H9 (cell line): ENCODE data around the gene LAMC1. TPM values are rescaled to one million over a fixed set of nuclear protein-coding genes. Genes with fewer than 3 reads are reported as not detected.

Source experiments
- DNase-seq: peaks from one replicate; pipeline ENCODE4 v3.0.0-alpha.2; 2017
- H2AFZ ChIP-seq: one replicate; pipeline ENCODE4 v1.6.1; 2013; ENCODE audit warnings: mild to moderate bottlenecking, low read length, control low read depth, moderate library complexity
- H2AK5ac ChIP-seq: 2 replicates; pipeline ENCODE4 v1.6.1; 2013; ENCODE audit warnings: low read length, control low read depth, mixed read lengths; ENCODE audit not compliant: insufficient read length
- H2BK120ac ChIP-seq: one replicate; pipeline ENCODE4 v1.6.1; 2013; ENCODE audit warnings: low read depth, mild to moderate bottlenecking, low read length, control low read depth, inconsistent platforms; ENCODE audit not compliant: poor library complexity, severe bottlenecking
- H2BK12ac ChIP-seq: 2 replicates; pipeline ENCODE4 v1.6.1; 2013; ENCODE audit warnings: low read length, control low read depth, mixed read lengths, low read depth; ENCODE audit not compliant: insufficient read length
- H2BK15ac ChIP-seq: 2 replicates; pipeline ENCODE4 v1.6.1; 2013; ENCODE audit warnings: low read depth, low read length, control low read depth
- H2BK20ac ChIP-seq: one replicate; pipeline ENCODE4 v1.6.1; 2013; ENCODE audit warnings: low read depth, mild to moderate bottlenecking, low read length, control low read depth, inconsistent platforms; ENCODE audit not compliant: poor library complexity, severe bottlenecking
- H2BK5ac ChIP-seq: 2 replicates; pipeline ENCODE4 v1.6.1; 2013; ENCODE audit warnings: low read length, control low read depth, mixed read lengths; ENCODE audit not compliant: insufficient read length
- H3K14ac ChIP-seq: 2 replicates; pipeline ENCODE4 v1.6.1; 2013; ENCODE audit warnings: low read length, control low read depth; ENCODE audit not compliant: insufficient read depth
- H3K18ac ChIP-seq: 2 replicates; pipeline ENCODE4 v1.6.1; 2013; ENCODE audit warnings: low read depth, mild to moderate bottlenecking, mixed read lengths, low read length, control low read depth; ENCODE audit not compliant: insufficient read length
- H3K23ac ChIP-seq: 2 replicates; pipeline ENCODE4 v1.6.1; 2013; ENCODE audit warnings: low read length, control low read depth, mixed read lengths, low read depth; ENCODE audit not compliant: insufficient read length
- H3K23me2 ChIP-seq: 2 replicates; pipeline ENCODE4 v1.6.1; 2013; ENCODE audit warnings: low read depth, mild to moderate bottlenecking, mixed read lengths, low read length, control low read depth; ENCODE audit not compliant: insufficient read length, poor library complexity, severe bottlenecking
- H3K27ac ChIP-seq: 2 replicates; pipeline ENCODE4 v1.5.1; 2013; ENCODE audit warnings: low read length, control low read depth, mixed read lengths, low read depth; ENCODE audit not compliant: insufficient read length
- H3K27me3 ChIP-seq: 2 replicates; pipeline ENCODE4 v1.6.1; 2013; ENCODE audit warnings: low read length, control low read depth, inconsistent platforms; ENCODE audit not compliant: insufficient read depth
- H3K4ac ChIP-seq: 2 replicates; pipeline ENCODE4 v1.6.1; 2013; ENCODE audit warnings: low read depth, mild to moderate bottlenecking, control low read depth, inconsistent platforms, low read length, moderate library complexity
- H3K4me1 ChIP-seq: 2 replicates; pipeline ENCODE4 v1.6.1; 2013; ENCODE audit warnings: low read length, control low read depth, inconsistent platforms; ENCODE audit not compliant: insufficient read depth
- H3K4me2 ChIP-seq: 2 replicates; pipeline ENCODE4 v1.6.1; 2013; ENCODE audit warnings: low read length, control low read depth, mixed read lengths; ENCODE audit not compliant: insufficient read length, insufficient read depth
- H3K56ac ChIP-seq: 2 replicates; pipeline ENCODE4 v1.6.1; 2013; ENCODE audit warnings: low read depth, mild to moderate bottlenecking, mixed read lengths, low read length, control low read depth; ENCODE audit not compliant: insufficient read length
- H3K79me1 ChIP-seq: 2 replicates; pipeline ENCODE4 v1.6.1; 2013; ENCODE audit warnings: low read depth, mild to moderate bottlenecking, moderate library complexity, low read length, control low read depth, inconsistent platforms; ENCODE audit not compliant: insufficient read depth, poor library complexity, severe bottlenecking
- H3K79me2 ChIP-seq: 2 replicates; pipeline ENCODE4 v1.6.1; 2013; ENCODE audit warnings: low read length, control low read depth, inconsistent platforms; ENCODE audit not compliant: insufficient read depth
- H3K9ac ChIP-seq: 2 replicates; pipeline ENCODE4 v1.6.1; 2013; ENCODE audit warnings: low read length, control low read depth, mixed read lengths; ENCODE audit not compliant: insufficient read length; ENCODE audit errors: extremely low read depth
- H3K9me3 ChIP-seq: one replicate; pipeline ENCODE4 v1.6.1; 2013; ENCODE audit warnings: low read depth, low read length, inconsistent platforms; ENCODE audit not compliant: control insufficient read depth
- H3T11ph ChIP-seq: one replicate; pipeline ENCODE4 v1.6.1; 2013; ENCODE audit warnings: mild to moderate bottlenecking, low read length, control low read depth, inconsistent platforms
- H4K20me1 ChIP-seq: one replicate; pipeline ENCODE4 v1.6.1; 2013; ENCODE audit not compliant: control insufficient read depth, insufficient read length, insufficient read depth
- H4K5ac ChIP-seq: 2 replicates; pipeline ENCODE4 v1.6.1; 2013; ENCODE audit warnings: low read depth, mild to moderate bottlenecking, mixed read lengths, low read length, control low read depth; ENCODE audit not compliant: insufficient read length
- H4K8ac ChIP-seq: replicated peaks from 2 replicates; pipeline ENCODE4 v1.6.1; 2013; ENCODE audit warnings: low read length, control low read depth, mixed read lengths, low read depth; ENCODE audit not compliant: insufficient read length
- H4K91ac ChIP-seq: 2 replicates; pipeline ENCODE4 v1.6.1; 2013; ENCODE audit warnings: low read depth, mild to moderate bottlenecking, moderate library complexity, mixed read lengths, low read length, control low read depth; ENCODE audit not compliant: insufficient read length
- H3K27ac Mint-ChIP-seq, 3 experiments: 2 replicates in 2 of 3; 3 replicates in 1 of 3; pipeline ENCODE4 v1.8.0; 2020 to 2021; ENCODE audit warnings: mixed read lengths in 3 of 3, mild to moderate bottlenecking in 1 of 3, moderate library complexity in 1 of 3
- H3K27me3 Mint-ChIP-seq: 2 replicates; pipeline ENCODE4 v1.8.0; 2021; ENCODE audit warnings: low read depth, mild to moderate bottlenecking, moderate library complexity, mixed read lengths
- H3K36me3 Mint-ChIP-seq, 3 experiments: 2 replicates in 2 of 3; 3 replicates in 1 of 3; pipeline ENCODE4 v1.8.0; 2020 to 2021; ENCODE audit warnings: low read depth in 3 of 3, mixed read lengths in 3 of 3; ENCODE audit not compliant: insufficient read depth in 1 of 3
- H3K4me1 Mint-ChIP-seq, 2 experiments: 2 replicates each; pipeline ENCODE4 v1.8.0; 2020; ENCODE audit warnings: mixed read lengths in 2 of 2
- H3K4me3 Mint-ChIP-seq, 2 experiments: 2 replicates in 1 of 2; 3 replicates in 1 of 2; pipeline ENCODE4 v1.8.0; 2020 to 2021; ENCODE audit warnings: mild to moderate bottlenecking in 2 of 2, mixed read lengths in 2 of 2, moderate library complexity in 1 of 2
- H3K9me3 Mint-ChIP-seq, 2 experiments: 2 replicates in 1 of 2; 3 replicates in 1 of 2; pipeline ENCODE4 v1.8.0; 2020; ENCODE audit warnings: mild to moderate bottlenecking in 2 of 2, mixed read lengths in 2 of 2, moderate library complexity in 1 of 2
- CTCF ChIP-seq: fragments of 200-600 bp; sonication (generic); conservative IDR thresholded peaks from 3 replicates; pipeline ENCODE4 v1.8.0; 2021; ENCODE audit warnings: antibody characterized with exemption, mild to moderate bottlenecking
- WGBS: extraction: QIAGEN DNeasy Blood & Tissue Kit; methylation state at CpG from one replicate; pipeline ENCODE4 v1.1.7; 2013; ENCODE audit warnings: missing lambda C conversion rate, low lambda C conversion rate, mixed read lengths; ENCODE audit not compliant: insufficient read length; ENCODE audit errors: extremely low coverage; 5-methylcytosine and 5-hydroxymethylcytosine counted together
- total RNA-seq: library from RNA; stranded (reverse); gene quantifications from 2 replicates; pipeline ENCODE4 v1.2.1, GENCODE V29; 2021

Gene LAMC1
- total RNA-seq, 1 experiment from 2014 or later: 96.2 TPM

GRCh38 chr1:183100361-183100974 is 77.2 kb downstream of the LAMC1 start:
- peaks cover 0 to 18% of the 10 kb centered on the region in 2 experiments; a peak in 3 of 4 replicates for H3K4me1 Mint-ChIP-seq
- H4K20me1 ChIP-seq: no peaks in the 10 kb centered on the region
- H4K5ac ChIP-seq: no peak overlapping the region
- H4K91ac ChIP-seq: no peak overlapping the region
- no peak for DNase-seq
- H3K4ac ChIP-seq: no peak overlapping the region
- WGBS: no CpG with 5 or more reads among the region's 4 CpGs
- peaks cover 22% of the 10 kb centered on the region for H3K4me1 ChIP-seq
- no peak overlapping the region for H3K23ac ChIP-seq
- no peaks in the 10 kb centered on the region for H3K27me3 ChIP-seq
- H3K18ac ChIP-seq: no peak overlapping the region
- H3K56ac ChIP-seq: no peak overlapping the region
- H3K14ac ChIP-seq: no peak overlapping the region
- H3T11ph ChIP-seq: no peak overlapping the region
- no peaks in the 10 kb centered on the region for H3K27me3 Mint-ChIP-seq
- H3K79me1 ChIP-seq: no peaks in the 10 kb centered on the region
- no peak overlapping the region for H3K4me2 ChIP-seq
- H2BK120ac ChIP-seq: no peak overlapping the region
- no peaks in the 10 kb centered on the region for H3K9me3 Mint-ChIP-seq
- no peak for TF ChIP-seq CTCF
- H2BK15ac ChIP-seq: no peak overlapping the region
- no peak overlapping the region for H2AFZ ChIP-seq
- no peaks in the 10 kb centered on the region for H3K23me2 ChIP-seq
- no peaks in the 10 kb centered on the region for H3K9me3 ChIP-seq
- no peak overlapping the region for H2AK5ac ChIP-seq
- peaks cover 0 to 7% (median 0%) of the 10 kb centered on the region in 3 experiments; a peak in 2 of 7 replicates for H3K36me3 Mint-ChIP-seq
- no peak overlapping the region for H2BK5ac ChIP-seq
- H3K27ac Mint-ChIP-seq: no peak overlapping the region
- no peak overlapping the region for H3K4me3 Mint-ChIP-seq
- no peak overlapping the region for H3K9ac ChIP-seq
- H3K79me2 ChIP-seq: peaks cover 2% of the 10 kb centered on the region; the same call in 1 of the 2 replicates
- no peak overlapping the region for H2BK20ac ChIP-seq
- H3K27ac ChIP-seq: no peak overlapping the region
- no peak overlapping the region for H4K8ac ChIP-seq
- no peak overlapping the region for H2BK12ac ChIP-seq
